ENCODE results near the gene HSPA14.
A peak's percentile ranks its signal among the peaks of the same experiment; 100 is the strongest.

HSPA14 gene

GRCh38 chr10:14822879-14823755, 15.0 kb upstream of the HSPA14 start:
- no peak overlapping the region for H3K4me3 ChIP-seq (ENCODE audit: low read depth, low read length)
- DNase-seq (ENCODE audit: low read depth) = peak; percentile 72
- peak; percentile 86 for TF ChIP-seq CTCF (conservative IDR thresholded peaks at IDR 0.05; ENCODE audit: low read depth, low read length)

- no peak for TF ChIP-seq CTCF (conservative IDR thresholded peaks at IDR 0.05; ENCODE audit: low read depth, low read length)
- DNase-seq (ENCODE audit: low read depth) = no peak
- no peak overlapping the region for H3K4me3 ChIP-seq (ENCODE audit: low read depth, low read length)
Observed at GRCh38 chr10:14823966-14824365, 14.1 kb upstream of the HSPA14 start.

GRCh38 chr10:14826076-14826829, 11.9 kb upstream of the HSPA14 start:
- TF ChIP-seq CTCF (conservative IDR thresholded peaks at IDR 0.05; ENCODE audit: low read depth, low read length) = no peak
- no peak for DNase-seq (ENCODE audit: low read depth)
- H3K4me3 ChIP-seq (ENCODE audit: low read depth, low read length) = no peak overlapping the region

GRCh38 chr10:14833106-14833505, 5.0 kb upstream of the HSPA14 start:
- TF ChIP-seq CTCF (conservative IDR thresholded peaks at IDR 0.05; ENCODE audit: low read depth, low read length) = no peak
- no peak for DNase-seq (ENCODE audit: low read depth)

GRCh38 chr10:14836208-14836607, 1.9 kb upstream of the HSPA14 start:
- TF ChIP-seq CTCF (conservative IDR thresholded peaks at IDR 0.05; ENCODE audit: low read depth, low read length) = no peak
- DNase-seq (ENCODE audit: low read depth) = no peak
- H3K4me3 ChIP-seq (ENCODE audit: low read depth, low read length) = no peak overlapping the region

More at GRCh38 chr10:14833106-14833505, 5.0 kb upstream of the HSPA14 start:
- H3K4me3 ChIP-seq (ENCODE audit: low read depth, low read length) = no peak overlapping the region

GRCh38 chr10:14837003-14837756, 926 bp upstream of the HSPA14 start:
- TF ChIP-seq CTCF (conservative IDR thresholded peaks at IDR 0.05; ENCODE audit: low read depth, low read length) = no peak
- DNase-seq (ENCODE audit: low read depth) = peak; percentile 64
- H3K4me3 ChIP-seq (ENCODE audit: low read depth, low read length) = peak overlapping the region; percentile 74

Measured in choroid plexus epithelial cell (primary cell).